Occipital lobe (tissue), 2 donors: Measurements from ENCODE around the gene ATXN1. TPM values are rescaled to one million over a fixed set of nuclear protein-coding genes. Genes with fewer than 3 reads are reported as not detected.

ENCODE experiments used
- DNase-seq: peaks from one replicate; lab custom pipeline; 2025; lab: John Stamatoyannopoulos, UW
- total RNA-seq: library from RNA; depleted of rRNA; stranded (reverse); fragments of >200 nt; gene quantifications from one replicate; pipeline ENCODE4 v1.2.3, GENCODE V29; 2014

ATXN1 gene
- total RNA-seq, 1 donor from 2014 or later = 102 TPM

DNA sequence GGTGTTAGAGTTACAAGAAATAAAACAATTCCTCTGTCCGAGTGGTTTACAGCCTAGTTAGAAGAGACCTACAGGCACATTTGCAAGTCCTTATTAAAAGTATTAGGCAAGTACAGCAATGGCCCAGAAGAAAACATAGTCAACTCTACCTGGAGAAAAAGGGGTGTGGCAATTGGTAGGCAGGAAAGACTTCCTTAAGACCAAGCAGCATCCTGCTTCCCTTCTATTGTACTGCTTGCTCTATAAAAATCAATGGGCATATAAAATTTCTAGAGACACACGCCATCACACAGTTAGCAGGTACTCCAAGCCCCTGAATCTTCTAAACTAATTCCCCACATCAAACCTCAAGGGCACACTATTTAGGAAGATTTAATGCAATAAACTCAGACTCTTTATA, 185.6 kb downstream of the ATXN1 start:
- no peak for DNase-seq

GRCh38 chr6:16572943-16573342, 188.3 kb downstream of the ATXN1 start:
- no peak for DNase-seq

GRCh38 chr6:16572317-16572716, 188.9 kb downstream of the ATXN1 start:
- DNase-seq = no peak

GRCh38 chr6:16570946-16571345, 190.3 kb downstream of the ATXN1 start:
- DNase-seq = no peak

DNA sequence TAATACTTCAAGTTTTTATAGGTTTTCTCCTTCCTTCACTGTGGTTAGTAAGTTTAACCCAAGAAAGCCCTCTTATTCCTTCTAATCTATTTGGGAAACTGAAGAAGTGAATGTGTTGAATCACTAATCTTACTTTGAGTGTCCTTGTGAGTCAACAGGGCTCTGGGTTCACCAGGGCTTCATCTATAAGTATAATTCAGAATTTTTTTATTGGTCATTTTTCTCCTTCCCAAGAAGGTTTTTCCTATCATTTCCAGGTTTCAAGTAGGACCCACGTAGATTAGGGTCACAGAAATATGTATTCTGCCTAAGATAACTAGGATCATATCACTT, 191.1 kb downstream of the ATXN1 start:
- DNase-seq = no peak

GRCh38 chr6:16568128-16568527, 193.1 kb downstream of the ATXN1 start:
- DNase-seq = no peak

DNA sequence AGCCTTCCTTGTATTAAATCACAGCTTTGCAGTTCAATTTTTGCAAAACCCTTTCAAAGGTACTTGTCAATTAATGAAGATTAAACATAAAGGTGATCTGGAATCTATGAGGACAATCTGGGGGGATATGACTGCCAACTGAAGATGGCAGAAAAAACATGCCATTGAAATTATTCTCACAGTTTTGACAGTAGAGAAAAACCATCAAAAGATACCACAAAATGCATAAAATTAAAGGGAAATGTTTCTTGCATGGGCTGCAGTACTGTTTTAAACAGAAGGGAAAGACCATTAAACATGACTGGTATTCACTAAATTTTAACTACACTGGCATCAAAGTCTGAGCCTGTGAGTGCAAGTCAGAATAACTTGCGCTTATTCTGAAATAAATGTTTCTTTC, 194.2 kb downstream of the ATXN1 start:
- no peak for DNase-seq

GRCh38 chr6:16564436-16564835, 196.8 kb downstream of the ATXN1 start:
- DNase-seq = no peak

DNA sequence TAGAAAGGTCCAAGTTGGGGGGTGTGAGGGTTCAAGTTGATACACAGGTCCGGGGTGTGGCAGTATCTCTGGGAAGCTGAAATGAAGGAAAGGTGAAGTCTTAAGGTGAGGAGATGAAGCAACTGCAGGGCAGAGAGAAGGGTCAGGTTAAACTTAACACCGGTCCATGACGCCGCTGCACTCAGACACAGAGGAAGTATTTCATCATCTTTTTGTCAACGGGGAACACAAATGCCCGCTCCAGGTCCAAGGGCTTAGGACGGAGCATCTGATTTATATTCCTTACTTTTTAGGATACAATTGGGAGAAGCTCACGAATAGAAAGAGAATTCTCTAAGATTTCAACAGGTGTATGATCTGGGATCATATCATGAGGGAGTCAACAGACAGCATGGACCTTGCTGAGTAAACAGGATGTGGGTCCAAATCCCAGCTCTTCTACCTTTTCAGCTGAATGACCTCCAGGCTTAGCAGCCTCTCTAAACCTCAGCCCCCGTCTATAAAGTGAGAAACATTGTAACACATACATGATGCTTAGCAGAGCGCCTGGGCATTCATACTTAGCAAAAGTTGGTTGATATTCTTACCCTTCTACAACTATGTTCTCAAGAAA, 197.5 kb downstream of the ATXN1 start:
- no peak for DNase-seq

DNA sequence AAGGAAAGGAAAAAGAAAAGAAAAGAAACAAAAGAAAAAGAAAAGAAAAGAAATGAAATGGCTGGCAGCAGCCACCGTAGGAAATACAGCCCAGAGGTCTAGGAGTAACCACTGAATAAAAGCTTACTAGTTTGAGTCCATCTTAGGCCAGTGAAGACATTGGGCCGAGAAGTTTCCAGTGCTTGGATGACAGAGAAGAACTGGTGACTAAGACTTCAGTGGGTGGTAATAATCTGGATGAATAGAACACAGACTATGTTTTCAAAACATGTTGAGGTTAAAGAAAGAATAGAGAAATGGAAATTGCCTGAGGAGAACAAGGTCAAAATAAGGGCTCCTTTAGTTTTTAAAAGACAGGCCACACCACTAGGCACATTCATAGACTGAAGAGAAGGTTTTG, 198.8 kb downstream of the ATXN1 start:
- DNase-seq = no peak

- no peak for DNase-seq
Observed at GRCh38 chr6:16559071-16559470, 202.2 kb downstream of the ATXN1 start.

- no peak for DNase-seq
Observed at GRCh38 chr6:16555550-16555949, 205.7 kb downstream of the ATXN1 start.

DNA sequence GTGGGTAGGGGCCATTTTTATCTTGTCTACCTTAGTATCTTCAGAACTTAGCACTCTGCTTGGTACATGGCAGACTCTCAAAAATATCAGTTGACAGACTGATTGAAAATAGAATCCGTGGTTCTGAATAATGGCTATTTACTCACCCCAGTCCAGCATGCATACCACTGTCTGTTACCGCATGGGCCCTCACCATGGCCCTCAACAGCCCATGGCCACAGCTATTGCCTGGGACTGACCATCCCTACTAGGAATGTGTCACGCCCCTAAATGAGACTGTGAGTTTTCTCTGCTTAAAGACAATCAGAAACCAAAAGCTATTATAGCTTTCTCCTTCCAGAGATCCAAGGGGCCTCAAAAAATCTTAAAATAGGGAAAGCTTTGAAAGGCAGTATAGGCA, 207.7 kb downstream of the ATXN1 start:
- DNase-seq = no peak

DNA sequence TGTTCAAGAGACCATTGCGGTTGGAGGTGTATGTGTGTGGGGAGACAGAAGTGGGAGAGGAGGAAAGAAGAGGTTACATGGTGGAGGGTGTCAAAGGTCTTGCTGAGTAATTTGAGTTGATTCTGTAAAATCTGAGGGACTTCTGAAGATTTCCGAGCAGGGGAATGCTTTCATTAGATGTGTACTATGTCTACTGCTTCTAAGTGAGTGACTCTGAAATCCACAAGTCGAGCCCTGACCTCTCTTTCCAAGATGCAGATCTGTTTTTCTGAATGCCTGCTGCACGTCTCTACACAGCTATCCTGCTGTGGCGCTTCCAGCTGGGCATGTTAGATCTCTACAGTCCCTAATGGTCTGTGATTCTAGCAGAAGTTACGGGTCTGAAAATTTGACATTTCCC, 209.8 kb downstream of the ATXN1 start:
- DNase-seq = no peak

DNA sequence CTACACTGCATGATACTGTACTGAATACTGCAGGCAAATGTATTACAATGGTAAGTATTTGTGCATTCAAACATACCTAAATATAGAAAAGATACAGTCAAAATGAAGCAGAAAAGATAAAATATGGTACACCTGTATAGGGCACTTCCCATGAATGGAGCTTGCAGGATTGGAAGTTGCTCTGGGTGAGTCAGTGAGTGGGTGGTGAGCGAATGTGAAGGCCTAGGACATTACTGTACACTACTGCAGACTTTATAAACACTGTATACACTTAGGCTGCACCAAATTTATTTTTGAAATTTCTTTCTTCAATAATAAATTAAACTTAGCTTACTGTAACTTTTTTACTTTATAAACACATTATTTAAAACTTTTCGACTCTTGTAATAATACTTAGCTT, 213.1 kb downstream of the ATXN1 start:
- DNase-seq = no peak

DNA sequence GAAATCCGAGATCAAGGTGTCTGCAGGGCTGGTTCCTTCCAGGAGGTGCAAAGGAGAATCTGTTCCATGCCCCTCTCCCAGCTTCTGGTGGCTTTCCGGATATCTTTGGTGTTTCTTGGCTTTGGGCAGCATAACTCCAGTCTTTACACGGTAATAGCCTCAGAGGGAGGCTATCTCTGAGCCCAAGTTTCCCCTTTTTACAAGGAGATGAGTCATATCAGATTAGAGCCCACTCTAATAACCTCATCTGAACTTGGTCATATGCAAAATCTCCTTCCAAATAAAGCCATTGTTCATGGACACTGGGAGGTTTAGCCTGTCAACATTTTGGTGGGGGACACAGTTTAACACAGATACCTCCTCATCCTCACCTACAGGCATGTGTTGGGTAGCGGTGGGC, 213.7 kb downstream of the ATXN1 start:
- no peak for DNase-seq

GRCh38 chr6:16546861-16547260, 214.4 kb downstream of the ATXN1 start:
- DNase-seq = no peak

- no peak for DNase-seq
Observed at GRCh38 chr6:16545382-16545781, 215.9 kb downstream of the ATXN1 start.

GRCh38 chr6:16544521-16544920, 216.7 kb downstream of the ATXN1 start:
- DNase-seq = no peak

- no peak for DNase-seq
Observed at GRCh38 chr6:16544006-16544405, 217.3 kb downstream of the ATXN1 start.

DNA sequence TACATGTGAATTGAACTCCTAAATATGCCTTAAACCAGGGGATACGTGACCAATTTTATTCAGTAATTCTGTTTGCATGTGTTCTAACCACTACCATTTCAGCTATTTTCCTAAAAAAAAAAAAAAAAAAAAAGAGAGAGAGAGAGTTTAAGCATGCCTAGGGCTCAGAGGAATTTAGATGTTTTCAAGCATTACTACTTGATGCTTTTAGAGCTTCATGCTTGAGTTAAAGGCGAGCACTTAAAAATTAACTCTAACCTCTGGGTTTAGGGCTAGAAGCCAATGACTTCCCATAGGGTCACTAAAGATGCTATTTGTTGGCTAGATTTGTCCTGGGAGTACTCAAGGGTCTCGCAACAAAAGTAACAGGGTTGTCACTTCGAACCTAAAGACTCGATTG, 217.7 kb downstream of the ATXN1 start:
- no peak for DNase-seq

DNA sequence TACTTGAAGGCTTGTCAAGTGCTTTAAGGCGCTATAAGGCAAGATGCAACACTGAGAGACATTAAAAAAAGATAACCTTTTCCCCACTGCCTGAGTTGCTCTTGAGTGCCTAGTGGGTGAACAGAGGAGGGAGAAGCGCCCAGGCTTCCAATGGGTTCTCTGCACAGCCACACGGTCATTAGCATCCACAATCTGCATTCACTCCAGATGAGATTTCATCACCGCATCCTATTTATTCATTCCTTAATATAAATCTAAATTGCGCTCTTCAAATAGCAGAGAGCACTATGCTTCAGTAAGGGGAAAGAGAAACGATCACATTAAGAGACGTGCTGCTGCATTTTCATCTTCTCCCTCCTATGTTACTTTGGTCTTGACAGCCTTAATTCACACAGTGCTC, 219.2 kb downstream of the ATXN1 start:
- DNase-seq = no peak

DNA sequence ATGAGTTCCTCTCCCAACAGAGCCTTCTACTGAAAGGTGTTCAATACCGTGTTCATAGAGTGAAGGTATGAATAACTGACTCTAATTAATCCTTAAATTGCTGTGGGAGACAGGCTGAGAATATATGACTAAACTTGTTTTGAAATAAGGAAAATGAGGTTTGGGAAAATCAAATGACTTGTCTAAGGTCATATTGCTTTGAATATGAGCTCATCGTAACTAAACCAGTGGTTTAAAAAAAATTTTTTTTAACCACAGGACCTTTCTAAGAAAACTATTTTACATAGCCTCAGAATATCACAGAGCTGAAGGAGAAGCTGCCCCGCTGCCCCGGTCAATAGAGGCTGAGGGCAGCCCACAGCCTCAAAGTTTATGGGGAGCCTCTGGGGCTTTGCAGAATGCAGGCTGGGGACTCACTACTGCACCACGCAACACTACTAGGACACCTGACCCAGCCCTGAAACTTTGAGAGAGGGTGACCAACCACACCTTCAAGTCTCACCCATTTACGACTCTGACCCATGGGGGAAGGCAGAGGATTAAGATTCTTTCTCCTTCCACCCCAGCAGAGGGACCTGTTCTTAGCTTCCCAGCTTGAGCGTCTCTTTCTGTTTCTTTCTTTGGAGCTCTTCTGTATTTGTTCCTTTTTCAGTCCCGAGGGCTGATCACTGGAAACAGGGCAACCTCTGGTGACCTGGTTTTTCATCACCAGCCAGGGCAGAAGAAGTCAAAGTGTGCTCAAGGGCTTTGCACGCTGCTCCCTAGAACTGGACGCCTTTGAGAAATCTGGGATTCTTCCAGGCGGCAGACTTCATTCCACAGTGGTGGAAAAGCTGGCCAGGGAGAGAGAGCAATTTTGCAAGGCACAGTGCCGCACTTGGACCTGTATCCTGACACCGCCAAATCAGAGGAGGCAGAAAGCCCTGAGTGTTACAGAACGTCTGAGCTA, 220.2 kb downstream of the ATXN1 start:
- no peak for DNase-seq
